ENCODE data around the gene CYB561D2. TPM values are rescaled to one million over a fixed set of nuclear protein-coding genes. Genes with fewer than 3 reads are reported as not detected.

The CYB561D2 gene
- total RNA-seq, 1 experiment from 2014 or later, result 16.8 TPM

DNA sequence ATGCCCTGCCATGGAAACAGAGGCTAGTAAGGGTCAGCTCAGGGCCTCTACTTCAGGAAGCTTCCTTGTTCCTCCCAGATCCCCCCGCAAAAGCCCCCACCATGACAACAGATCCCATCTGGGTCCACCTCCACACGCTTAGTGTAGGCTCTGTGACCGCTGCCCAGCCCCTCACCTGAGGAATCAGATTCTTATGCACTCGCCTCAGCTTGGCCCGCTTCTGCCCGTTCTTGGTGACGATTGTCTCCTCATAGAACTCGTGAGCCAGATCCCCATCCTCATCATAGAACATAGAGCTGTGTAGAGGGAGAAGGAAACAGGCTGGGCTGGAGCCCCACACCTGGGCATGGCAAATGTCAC, 24.5 kb upstream of the CYB561D2 start:
- WGBS (ENCODE audit: extremely low coverage, insufficient read length, low lambda C conversion rate), result no CpG with 5 or more reads among the region's 8 CpGs
- no peak overlapping the region for H3K4ac ChIP-seq (ENCODE audit: low read depth, low read length)
- no peak overlapping the region for H3K14ac ChIP-seq (ENCODE audit: insufficient read depth, low read length)
- peaks cover 6% of the 10 kb centered on the region for H3K79me1 ChIP-seq (ENCODE audit: insufficient read depth, low read depth, low read length, poor library complexity, severe bottlenecking)
- no peak for DNase-seq
- no peak overlapping the region for H3K27ac ChIP-seq (ENCODE audit: insufficient read length, low read depth, low read length)
- no peak overlapping the region for H3K56ac ChIP-seq (ENCODE audit: insufficient read length, low read depth, low read length)
- H2BK20ac ChIP-seq (ENCODE audit: low read depth, low read length, poor library complexity, severe bottlenecking), result no peak overlapping the region
- H2AK5ac ChIP-seq (ENCODE audit: insufficient read length, low read length), result no peak overlapping the region
- TF ChIP-seq, protein P1, sequence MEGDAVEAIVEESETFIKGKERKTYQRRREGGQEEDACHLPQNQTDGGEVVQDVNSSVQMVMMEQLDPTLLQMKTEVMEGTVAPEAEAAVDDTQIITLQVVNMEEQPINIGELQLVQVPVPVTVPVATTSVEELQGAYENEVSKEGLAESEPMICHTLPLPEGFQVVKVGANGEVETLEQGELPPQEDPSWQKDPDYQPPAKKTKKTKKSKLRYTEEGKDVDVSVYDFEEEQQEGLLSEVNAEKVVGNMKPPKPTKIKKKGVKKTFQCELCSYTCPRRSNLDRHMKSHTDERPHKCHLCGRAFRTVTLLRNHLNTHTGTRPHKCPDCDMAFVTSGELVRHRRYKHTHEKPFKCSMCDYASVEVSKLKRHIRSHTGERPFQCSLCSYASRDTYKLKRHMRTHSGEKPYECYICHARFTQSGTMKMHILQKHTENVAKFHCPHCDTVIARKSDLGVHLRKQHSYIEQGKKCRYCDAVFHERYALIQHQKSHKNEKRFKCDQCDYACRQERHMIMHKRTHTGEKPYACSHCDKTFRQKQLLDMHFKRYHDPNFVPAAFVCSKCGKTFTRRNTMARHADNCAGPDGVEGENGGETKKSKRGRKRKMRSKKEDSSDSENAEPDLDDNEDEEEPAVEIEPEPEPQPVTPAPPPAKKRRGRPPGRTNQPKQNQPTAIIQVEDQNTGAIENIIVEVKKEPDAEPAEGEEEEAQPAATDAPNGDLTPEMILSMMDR (conservative IDR thresholded peaks at IDR 0.05), result no peak
- no peak overlapping the region for H2AFZ ChIP-seq (ENCODE audit: low read length)
- H4K20me1 ChIP-seq (ENCODE audit: control insufficient read depth, insufficient read depth, insufficient read length), result no peaks in the 10 kb centered on the region
- Mint-ChIP-seq H3K27ac (no peak overlapping the region), H3K4me1 (peaks cover 15 to 31% of the 10 kb centered on the region in 2 experiments), H3K27me3 (ENCODE audit: low read depth) (no peaks in the 10 kb centered on the region; the same call in 1 of the 2 replicates), H3K4me3 (peak overlapping the region; percentile 88 to 96; a peak in 4 of 5 replicates), H3K9me3 (no peaks in the 10 kb centered on the region), H3K36me3 (ENCODE audit: insufficient read depth in 1 of 3, low read depth in 3 of 3) (peaks cover 21 to 44% (median 28%) of the 10 kb centered on the region in 3 experiments; a peak in 6 of 7 replicates)
- H3K9me3 ChIP-seq (ENCODE audit: control insufficient read depth, low read depth, low read length), result no peaks in the 10 kb centered on the region
- H3K18ac ChIP-seq (ENCODE audit: insufficient read length, low read depth, low read length), result no peak overlapping the region
- H3K23me2 ChIP-seq (ENCODE audit: insufficient read length, low read depth, low read length, poor library complexity, severe bottlenecking), result peaks cover 21% of the 10 kb centered on the region
- no peak overlapping the region for H4K91ac ChIP-seq (ENCODE audit: insufficient read length, low read depth, low read length)
- no peak overlapping the region for H2BK120ac ChIP-seq (ENCODE audit: low read depth, low read length, poor library complexity, severe bottlenecking)
- no peak overlapping the region for H2BK5ac ChIP-seq (ENCODE audit: insufficient read length, low read length)
- no peaks in the 10 kb centered on the region for H3K27me3 ChIP-seq (ENCODE audit: insufficient read depth, low read length)
- no peak overlapping the region for H3K4me2 ChIP-seq (ENCODE audit: insufficient read depth, insufficient read length, low read length)
- H2BK12ac ChIP-seq (ENCODE audit: insufficient read length, low read depth, low read length), result no peak overlapping the region
- no peak overlapping the region for H3K23ac ChIP-seq (ENCODE audit: insufficient read length, low read depth, low read length)
- H3K4me1 ChIP-seq (ENCODE audit: insufficient read depth, low read length), result peaks cover 6% of the 10 kb centered on the region; the same call in 1 of the 2 replicates
- no peak overlapping the region for H3T11ph ChIP-seq (ENCODE audit: low read length)
- H4K5ac ChIP-seq (ENCODE audit: insufficient read length, low read depth, low read length), result no peak overlapping the region
- H3K79me2 ChIP-seq (ENCODE audit: insufficient read depth, low read length), result peaks cover 4% of the 10 kb centered on the region; the same call in 1 of the 2 replicates
- H2BK15ac ChIP-seq (ENCODE audit: low read depth, low read length), result no peak overlapping the region
- no peak overlapping the region for H4K8ac ChIP-seq (replicated peaks; ENCODE audit: insufficient read length, low read depth, low read length)
- H3K9ac ChIP-seq (ENCODE audit: extremely low read depth, insufficient read length, low read length), result no peak overlapping the region

All from H9 (cell line).